Endothelial cell (in vitro differentiated cells): ENCODE data around the gene SORCS2. TPM values are rescaled to one million over a fixed set of nuclear protein-coding genes. Genes with fewer than 3 reads are reported as not detected.

ENCODE experiments used
- DNase-seq: peaks from one replicate; pipeline ENCODE4 v3.0.0; 2021; ENCODE audit warnings: low spot score
- H3K27ac Mint-ChIP-seq: one replicate; pipeline ENCODE4 v1.8.0; 2021; ENCODE audit warnings: mixed read lengths, inconsistent platforms; ENCODE audit not compliant: unreplicated experiment
- H3K27me3 Mint-ChIP-seq: one replicate; pipeline ENCODE4 v1.8.0; 2021; ENCODE audit warnings: mild to moderate bottlenecking, moderate library complexity, mixed read lengths, inconsistent platforms; ENCODE audit not compliant: unreplicated experiment
- H3K36me3 Mint-ChIP-seq: one replicate; pipeline ENCODE4 v1.8.0; 2021; ENCODE audit warnings: mild to moderate bottlenecking, low read depth, mixed read lengths, inconsistent platforms; ENCODE audit not compliant: unreplicated experiment
- H3K4me1 Mint-ChIP-seq: one replicate; pipeline ENCODE4 v1.8.0; 2021; ENCODE audit warnings: mild to moderate bottlenecking, mixed read lengths, inconsistent platforms; ENCODE audit not compliant: unreplicated experiment
- H3K4me3 Mint-ChIP-seq: one replicate; pipeline ENCODE4 v1.8.0; 2021; ENCODE audit warnings: mild to moderate bottlenecking, mixed read lengths, inconsistent platforms; ENCODE audit not compliant: unreplicated experiment
- H3K9me3 Mint-ChIP-seq: one replicate; pipeline ENCODE4 v1.8.0; 2021; ENCODE audit warnings: mixed read lengths, inconsistent platforms; ENCODE audit not compliant: unreplicated experiment
- total RNA-seq: library from RNA; stranded (reverse); fragmentation: NEBNext Ultra II Directional; extraction: Animal tissue kit (Norgen Biotek cat#: 25700); gene quantifications from one replicate; pipeline ENCODE4 v1.2.1, GENCODE V29; 2021; ENCODE audit not compliant: unreplicated experiment
- TF ChIP-seq, protein P1 (sequence below): fragments of 200-600 bp; sonication (generic); IDR thresholded peaks from one replicate; pipeline ENCODE4 v1.5.0; 2021; ENCODE audit warnings: antibody characterized with exemption; ENCODE audit not compliant: unreplicated experiment

SORCS2 gene
- total RNA-seq, 1 donor from 2014 or later = 1.3 TPM

DNA sequence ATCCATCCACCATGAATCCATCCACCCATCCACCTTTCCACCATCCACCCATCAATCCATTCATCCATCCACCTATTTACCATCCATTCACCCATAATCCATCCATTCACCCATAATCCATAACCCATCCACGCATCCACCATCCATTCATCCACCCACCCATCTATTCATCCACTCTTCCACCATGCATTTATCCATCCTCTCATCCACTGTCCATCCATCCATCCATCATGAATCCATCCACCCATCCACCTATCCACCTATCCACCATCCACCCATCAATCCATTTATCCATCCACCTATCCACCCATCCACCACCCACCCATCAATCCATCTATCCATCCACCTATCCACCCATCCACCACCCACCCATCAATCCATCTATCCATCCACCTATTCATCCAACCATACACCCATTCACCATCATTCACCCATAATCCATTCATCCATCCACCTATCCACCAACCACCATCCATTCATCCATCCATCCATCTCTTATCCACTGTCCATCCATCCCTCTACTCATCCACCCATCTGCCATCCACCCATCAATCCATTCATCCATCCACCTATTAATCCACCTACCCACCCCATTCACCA lies 422.1 kb downstream of the SORCS2 start:
- TF ChIP-seq, protein P1, sequence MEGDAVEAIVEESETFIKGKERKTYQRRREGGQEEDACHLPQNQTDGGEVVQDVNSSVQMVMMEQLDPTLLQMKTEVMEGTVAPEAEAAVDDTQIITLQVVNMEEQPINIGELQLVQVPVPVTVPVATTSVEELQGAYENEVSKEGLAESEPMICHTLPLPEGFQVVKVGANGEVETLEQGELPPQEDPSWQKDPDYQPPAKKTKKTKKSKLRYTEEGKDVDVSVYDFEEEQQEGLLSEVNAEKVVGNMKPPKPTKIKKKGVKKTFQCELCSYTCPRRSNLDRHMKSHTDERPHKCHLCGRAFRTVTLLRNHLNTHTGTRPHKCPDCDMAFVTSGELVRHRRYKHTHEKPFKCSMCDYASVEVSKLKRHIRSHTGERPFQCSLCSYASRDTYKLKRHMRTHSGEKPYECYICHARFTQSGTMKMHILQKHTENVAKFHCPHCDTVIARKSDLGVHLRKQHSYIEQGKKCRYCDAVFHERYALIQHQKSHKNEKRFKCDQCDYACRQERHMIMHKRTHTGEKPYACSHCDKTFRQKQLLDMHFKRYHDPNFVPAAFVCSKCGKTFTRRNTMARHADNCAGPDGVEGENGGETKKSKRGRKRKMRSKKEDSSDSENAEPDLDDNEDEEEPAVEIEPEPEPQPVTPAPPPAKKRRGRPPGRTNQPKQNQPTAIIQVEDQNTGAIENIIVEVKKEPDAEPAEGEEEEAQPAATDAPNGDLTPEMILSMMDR = no peak
- Mint-ChIP-seq H3K9me3 (no peaks in the 10 kb centered on the region), H3K27ac (no peak overlapping the region), H3K4me3 (no peak overlapping the region), H3K27me3 (peaks cover 6% of the 10 kb centered on the region), H3K36me3 (no peaks in the 10 kb centered on the region), H3K4me1 (no peaks in the 10 kb centered on the region)
- no peak for DNase-seq

- H3K27me3 Mint-ChIP-seq = peaks cover 2% of the 10 kb centered on the region
- TF ChIP-seq, protein P1 = no peak
- H3K36me3 Mint-ChIP-seq = no peaks in the 10 kb centered on the region
- DNase-seq = no peak
- no peak overlapping the region for H3K27ac Mint-ChIP-seq
- H3K4me3 Mint-ChIP-seq = no peak overlapping the region
- H3K9me3 Mint-ChIP-seq = no peaks in the 10 kb centered on the region
- no peaks in the 10 kb centered on the region for H3K4me1 Mint-ChIP-seq
Observed at GRCh38 chr4:7616193-7616592, 423.9 kb downstream of the SORCS2 start.

- Mint-ChIP-seq H3K4me3 (no peak overlapping the region), H3K27me3 (peaks cover 6% of the 10 kb centered on the region), H3K36me3 (no peaks in the 10 kb centered on the region), H3K4me1 (no peaks in the 10 kb centered on the region), H3K27ac (no peak overlapping the region), H3K9me3 (no peaks in the 10 kb centered on the region)
- no peak for DNase-seq
- TF ChIP-seq, protein P1 = no peak
Observed at GRCh38 chr4:7618361-7618760, 426.0 kb downstream of the SORCS2 start.

DNA sequence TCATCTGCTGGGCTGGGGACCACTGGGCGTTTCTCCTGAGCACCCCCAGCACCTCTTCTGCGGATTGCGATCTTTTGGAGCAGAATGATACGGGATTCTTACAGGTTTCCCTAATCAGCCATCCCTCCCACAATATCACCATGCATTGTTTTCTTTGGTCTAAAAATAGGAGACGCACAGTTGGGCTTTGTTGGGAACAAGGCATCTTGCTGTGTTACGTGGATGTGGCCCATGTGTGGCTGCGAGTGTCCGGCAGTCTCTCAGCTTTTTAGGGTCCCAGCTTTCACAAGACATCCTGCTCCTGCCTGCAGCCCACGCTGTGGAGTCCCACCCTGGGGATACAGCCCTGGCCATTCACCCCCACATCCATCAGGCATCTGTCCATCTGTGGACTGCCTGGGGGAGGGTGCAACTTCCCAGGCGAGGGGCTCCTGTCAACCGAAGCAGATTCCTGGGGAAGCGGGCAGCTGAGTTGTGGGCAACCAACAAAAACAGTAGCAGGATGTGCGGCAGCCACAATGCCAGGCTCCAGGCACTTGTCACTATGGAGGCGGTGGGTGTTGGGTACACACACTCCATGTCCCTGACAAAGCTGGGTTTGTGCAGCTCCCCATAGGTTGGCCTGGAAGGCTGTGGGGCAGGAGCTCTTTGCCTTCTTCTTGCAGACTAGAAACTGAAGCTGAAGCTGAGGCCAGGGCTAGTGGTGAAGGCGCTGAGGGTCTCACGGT lies 427.9 kb downstream of the SORCS2 start:
- no peaks in the 10 kb centered on the region for H3K9me3 Mint-ChIP-seq
- TF ChIP-seq, protein P1 = no peak
- no peak for DNase-seq
- H3K36me3 Mint-ChIP-seq = no peaks in the 10 kb centered on the region
- no peaks in the 10 kb centered on the region for H3K4me1 Mint-ChIP-seq
- H3K27ac Mint-ChIP-seq = no peak overlapping the region
- H3K4me3 Mint-ChIP-seq = no peak overlapping the region
- peaks cover 6% of the 10 kb centered on the region for H3K27me3 Mint-ChIP-seq

GRCh38 chr4:7620814-7621176 lies 428.5 kb downstream of the SORCS2 start:
- Mint-ChIP-seq H3K27me3 (peaks cover 6% of the 10 kb centered on the region), H3K9me3 (no peaks in the 10 kb centered on the region), H3K4me1 (no peaks in the 10 kb centered on the region), H3K4me3 (no peak overlapping the region), H3K36me3 (no peaks in the 10 kb centered on the region), H3K27ac (no peak overlapping the region)
- no peak for DNase-seq
- TF ChIP-seq, protein P1 = no peak
